K562 (cell line): ENCODE results near the gene ZNF778. TPM values are rescaled to one million over a fixed set of nuclear protein-coding genes. Genes with fewer than 3 reads are reported as not detected.

Experiments
- CTBP1 ChIP-seq: fragments of 450-650 bp; IDR thresholded peaks from 2 replicates; pipeline ENCODE4 v1.6.1; 2016; ENCODE audit warnings: borderline replicate concordance
- FOXJ3 ChIP-seq: sonication (generic); formaldehyde crosslinking; IDR thresholded peaks from 2 replicates; pipeline ENCODE4 v1.4.0; 2020; ENCODE audit warnings: mild to moderate bottlenecking, missing genetic modification reagents
- MAZ ChIP-seq, 2 experiments: fragments of 450-650 bp in 1 of 2; sonication (generic) in 1 of 2; formaldehyde crosslinking; IDR thresholded peaks in 1 of 2; conservative IDR thresholded peaks in 1 of 2; 2 replicates each; pipeline versions ENCODE4 v1.4.0 to v1.5.0; 2020; ENCODE audit warnings: mild to moderate bottlenecking in 1 of 2, missing genetic modification reagents in 1 of 2
- SIN3A ChIP-seq, 2 experiments: fragments of 150-350 bp in 1 of 2; IDR thresholded peaks; 2 replicates each; pipeline ENCODE4 v1.6.1; 2011 to 2016; ENCODE audit warnings: borderline replicate concordance in 2 of 2, low read depth in 2 of 2, low read length in 2 of 2, mild to moderate bottlenecking in 2 of 2, moderate library complexity in 2 of 2; ENCODE audit not compliant: control insufficient read depth in 1 of 2
- TCF7 ChIP-seq: sonication (generic); IDR thresholded peaks from 2 replicates; pipeline ENCODE4 v1.6.1; 2016; ENCODE audit warnings: antibody characterized with exemption, borderline replicate concordance
- ZBTB1 ChIP-seq: sonication (generic); formaldehyde crosslinking; IDR thresholded peaks from 2 replicates; pipeline ENCODE4 v1.8.1; 2023; ENCODE audit warnings: missing genetic modification reagents, low read depth, mild to moderate bottlenecking, borderline replicate concordance
- ZNF12 ChIP-seq: sonication (generic); formaldehyde crosslinking; IDR thresholded peaks from 2 replicates; pipeline ENCODE4 v1.4.0; 2020; ENCODE audit warnings: mild to moderate bottlenecking, missing genetic modification reagents
- polyA plus RNA-seq, 8 experiments: library from polyadenylated mRNA; depleted of rRNA in 4 of 8; stranded (reverse) in 5 of 8; unstranded in 3 of 8; fragments of >200 nt; fragmentation: Nextera tagmentation in 2 of 8; fragmentation: Illumina TruSeq in 1 of 8; extraction: Ambion mirVana in 2 of 8; extraction: Trizol in 1 of 8; gene quantifications; 2 replicates each; pipeline versions ENCODE4 v1.2.1 to v1.2.3, GENCODE V29; 2011 to 2014; ENCODE audit warnings: inconsistent platforms in 1 of 8, missing spikeins in 1 of 8
- total RNA-seq, 7 experiments: library from RNA; depleted of rRNA in 6 of 7; stranded (reverse); fragments of >200 nt in 6 of 7; fragmentation: Illumina TruSeq in 2 of 7; extraction: Trizol in 2 of 7; gene quantifications; 2 replicates each; pipeline versions ENCODE4 v1.2.1 to v1.2.3, GENCODE V29; 2011 to 2021; ENCODE audit warnings: low replicate concordance in 1 of 7
- TF ChIP-seq, protein P1 (sequence below): fragments of 250-450 bp; sonication (Bioruptor Pico); IDR thresholded peaks from 2 replicates; pipeline ENCODE4 v1.4.0; 2020
- TF ChIP-seq, protein P2 (sequence below): sonication (generic); formaldehyde crosslinking; IDR thresholded peaks from 2 replicates; pipeline ENCODE4 v1.8.0; 2022; ENCODE audit warnings: mild to moderate bottlenecking, missing genetic modification reagents
- TF ChIP-seq, protein P3 (sequence below): IDR thresholded peaks from 3 replicates; pipeline ENCODE4 v1.6.1; 2011; ENCODE audit warnings: borderline replicate concordance, mild to moderate bottlenecking; ENCODE audit not compliant: insufficient read length, insufficient read depth
- TF ChIP-seq, protein P4 (sequence below): sonication (generic); formaldehyde crosslinking; IDR thresholded peaks from 2 replicates; pipeline ENCODE4 v1.8.0; 2022; ENCODE audit warnings: missing genetic modification reagents, mild to moderate bottlenecking, borderline replicate concordance

ZNF778 gene
- total and polyA plus RNA-seq, 9 of the 15 experiments (the other 6 are each of a cell fraction or from before 2014, with no cell fraction given), result 0.70 to 60.6 (median 7.5) TPM

DNA sequence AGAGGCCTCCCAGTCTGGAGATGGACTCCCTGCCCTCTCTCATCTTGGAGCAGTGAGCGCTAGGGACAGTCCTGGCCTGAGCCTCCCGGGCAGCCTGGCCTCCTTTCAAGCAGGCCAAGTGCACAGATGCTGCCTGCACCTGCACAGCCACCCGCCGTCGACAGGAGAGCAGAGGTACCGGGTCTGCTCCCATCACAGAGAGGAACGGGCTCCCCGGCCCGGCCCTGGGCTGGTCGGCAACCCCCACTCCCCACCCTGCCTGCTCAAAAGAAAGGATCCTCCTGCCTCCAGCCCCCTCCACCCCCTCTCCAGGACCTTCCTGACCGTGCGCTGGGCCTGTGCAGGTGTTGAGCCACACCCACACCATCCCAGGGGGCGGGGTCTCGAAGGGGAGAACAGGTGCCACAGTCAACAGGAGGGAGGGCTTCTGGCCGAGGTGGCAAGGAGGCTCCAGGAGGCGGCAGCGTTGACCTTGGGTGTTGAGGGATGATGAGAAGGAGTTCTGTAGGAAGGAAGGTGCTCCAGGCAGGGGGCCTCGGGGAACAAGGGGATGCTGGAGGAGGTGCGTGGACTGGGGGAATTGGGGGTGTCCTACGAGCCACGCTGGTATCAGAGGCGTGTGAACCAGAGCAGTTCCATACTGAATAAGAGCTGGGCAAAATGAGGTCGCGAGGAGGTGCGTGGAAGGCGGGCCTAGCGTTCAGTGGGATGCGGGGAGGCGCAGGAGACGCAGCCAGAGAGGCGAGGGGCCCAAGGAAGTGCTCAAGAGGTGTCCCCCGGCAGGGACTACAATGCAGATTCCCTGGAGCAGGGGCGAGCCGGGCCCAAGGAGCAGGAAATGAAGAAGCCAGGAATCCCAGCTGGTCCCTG lies 46.9 kb upstream of the ZNF778 start (continued):
- TF ChIP-seq, protein P1, sequence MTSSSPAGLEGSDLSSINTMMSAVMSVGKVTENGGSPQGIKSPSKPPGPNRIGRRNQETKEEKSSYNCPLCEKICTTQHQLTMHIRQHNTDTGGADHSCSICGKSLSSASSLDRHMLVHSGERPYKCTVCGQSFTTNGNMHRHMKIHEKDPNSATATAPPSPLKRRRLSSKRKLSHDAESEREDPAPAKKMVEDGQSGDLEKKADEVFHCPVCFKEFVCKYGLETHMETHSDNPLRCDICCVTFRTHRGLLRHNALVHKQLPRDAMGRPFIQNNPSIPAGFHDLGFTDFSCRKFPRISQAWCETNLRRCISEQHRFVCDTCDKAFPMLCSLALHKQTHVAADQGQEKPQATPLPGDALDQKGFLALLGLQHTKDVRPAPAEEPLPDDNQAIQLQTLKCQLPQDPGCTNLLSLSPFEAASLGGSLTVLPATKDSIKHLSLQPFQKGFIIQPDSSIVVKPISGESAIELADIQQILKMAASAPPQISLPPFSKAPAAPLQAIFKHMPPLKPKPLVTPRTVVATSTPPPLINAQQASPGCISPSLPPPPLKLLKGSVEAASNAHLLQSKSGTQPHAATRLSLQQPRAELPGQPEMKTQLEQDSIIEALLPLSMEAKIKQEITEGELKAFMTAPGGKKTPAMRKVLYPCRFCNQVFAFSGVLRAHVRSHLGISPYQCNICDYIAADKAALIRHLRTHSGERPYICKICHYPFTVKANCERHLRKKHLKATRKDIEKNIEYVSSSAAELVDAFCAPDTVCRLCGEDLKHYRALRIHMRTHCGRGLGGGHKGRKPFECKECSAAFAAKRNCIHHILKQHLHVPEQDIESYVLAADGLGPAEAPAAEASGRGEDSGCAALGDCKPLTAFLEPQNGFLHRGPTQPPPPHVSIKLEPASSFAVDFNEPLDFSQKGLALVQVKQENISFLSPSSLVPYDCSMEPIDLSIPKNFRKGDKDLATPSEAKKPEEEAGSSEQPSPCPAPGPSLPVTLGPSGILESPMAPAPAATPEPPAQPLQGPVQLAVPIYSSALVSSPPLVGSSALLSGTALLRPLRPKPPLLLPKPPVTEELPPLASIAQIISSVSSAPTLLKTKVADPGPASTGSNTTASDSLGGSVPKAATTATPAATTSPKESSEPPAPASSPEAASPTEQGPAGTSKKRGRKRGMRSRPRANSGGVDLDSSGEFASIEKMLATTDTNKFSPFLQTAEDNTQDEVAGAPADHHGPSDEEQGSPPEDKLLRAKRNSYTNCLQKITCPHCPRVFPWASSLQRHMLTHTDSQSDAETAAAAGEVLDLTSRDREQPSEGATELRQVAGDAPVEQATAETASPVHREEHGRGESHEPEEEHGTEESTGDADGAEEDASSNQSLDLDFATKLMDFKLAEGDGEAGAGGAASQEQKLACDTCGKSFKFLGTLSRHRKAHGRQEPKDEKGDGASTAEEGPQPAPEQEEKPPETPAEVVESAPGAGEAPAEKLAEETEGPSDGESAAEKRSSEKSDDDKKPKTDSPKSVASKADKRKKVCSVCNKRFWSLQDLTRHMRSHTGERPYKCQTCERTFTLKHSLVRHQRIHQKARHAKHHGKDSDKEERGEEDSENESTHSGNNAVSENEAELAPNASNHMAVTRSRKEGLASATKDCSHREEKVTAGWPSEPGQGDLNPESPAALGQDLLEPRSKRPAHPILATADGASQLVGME (CRISPR knock-in tag), result no peak
- peak; percentile 33; the same call in 1 of the 2 replicates for TF ChIP-seq CTBP1
- TF ChIP-seq, protein P2, sequence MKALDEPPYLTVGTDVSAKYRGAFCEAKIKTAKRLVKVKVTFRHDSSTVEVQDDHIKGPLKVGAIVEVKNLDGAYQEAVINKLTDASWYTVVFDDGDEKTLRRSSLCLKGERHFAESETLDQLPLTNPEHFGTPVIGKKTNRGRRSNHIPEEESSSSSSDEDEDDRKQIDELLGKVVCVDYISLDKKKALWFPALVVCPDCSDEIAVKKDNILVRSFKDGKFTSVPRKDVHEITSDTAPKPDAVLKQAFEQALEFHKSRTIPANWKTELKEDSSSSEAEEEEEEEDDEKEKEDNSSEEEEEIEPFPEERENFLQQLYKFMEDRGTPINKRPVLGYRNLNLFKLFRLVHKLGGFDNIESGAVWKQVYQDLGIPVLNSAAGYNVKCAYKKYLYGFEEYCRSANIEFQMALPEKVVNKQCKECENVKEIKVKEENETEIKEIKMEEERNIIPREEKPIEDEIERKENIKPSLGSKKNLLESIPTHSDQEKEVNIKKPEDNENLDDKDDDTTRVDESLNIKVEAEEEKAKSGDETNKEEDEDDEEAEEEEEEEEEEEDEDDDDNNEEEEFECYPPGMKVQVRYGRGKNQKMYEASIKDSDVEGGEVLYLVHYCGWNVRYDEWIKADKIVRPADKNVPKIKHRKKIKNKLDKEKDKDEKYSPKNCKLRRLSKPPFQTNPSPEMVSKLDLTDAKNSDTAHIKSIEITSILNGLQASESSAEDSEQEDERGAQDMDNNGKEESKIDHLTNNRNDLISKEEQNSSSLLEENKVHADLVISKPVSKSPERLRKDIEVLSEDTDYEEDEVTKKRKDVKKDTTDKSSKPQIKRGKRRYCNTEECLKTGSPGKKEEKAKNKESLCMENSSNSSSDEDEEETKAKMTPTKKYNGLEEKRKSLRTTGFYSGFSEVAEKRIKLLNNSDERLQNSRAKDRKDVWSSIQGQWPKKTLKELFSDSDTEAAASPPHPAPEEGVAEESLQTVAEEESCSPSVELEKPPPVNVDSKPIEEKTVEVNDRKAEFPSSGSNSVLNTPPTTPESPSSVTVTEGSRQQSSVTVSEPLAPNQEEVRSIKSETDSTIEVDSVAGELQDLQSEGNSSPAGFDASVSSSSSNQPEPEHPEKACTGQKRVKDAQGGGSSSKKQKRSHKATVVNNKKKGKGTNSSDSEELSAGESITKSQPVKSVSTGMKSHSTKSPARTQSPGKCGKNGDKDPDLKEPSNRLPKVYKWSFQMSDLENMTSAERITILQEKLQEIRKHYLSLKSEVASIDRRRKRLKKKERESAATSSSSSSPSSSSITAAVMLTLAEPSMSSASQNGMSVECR (CRISPR knock-in tag), result peak; percentile 28; the same call in 1 of the 2 replicates
- TF ChIP-seq, protein P3, sequence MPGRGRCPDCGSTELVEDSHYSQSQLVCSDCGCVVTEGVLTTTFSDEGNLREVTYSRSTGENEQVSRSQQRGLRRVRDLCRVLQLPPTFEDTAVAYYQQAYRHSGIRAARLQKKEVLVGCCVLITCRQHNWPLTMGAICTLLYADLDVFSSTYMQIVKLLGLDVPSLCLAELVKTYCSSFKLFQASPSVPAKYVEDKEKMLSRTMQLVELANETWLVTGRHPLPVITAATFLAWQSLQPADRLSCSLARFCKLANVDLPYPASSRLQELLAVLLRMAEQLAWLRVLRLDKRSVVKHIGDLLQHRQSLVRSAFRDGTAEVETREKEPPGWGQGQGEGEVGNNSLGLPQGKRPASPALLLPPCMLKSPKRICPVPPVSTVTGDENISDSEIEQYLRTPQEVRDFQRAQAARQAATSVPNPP, result no peak
- TF ChIP-seq TCF7, result no peak
- TF ChIP-seq SIN3A (IDR thresholded peaks at IDR 0.05; ENCODE audit: borderline replicate concordance in 2 of 2, control insufficient read depth in 1 of 2, low read depth in 2 of 2, low read length in 2 of 2), result no peak
- TF ChIP-seq ZBTB1 (CRISPR knock-in tag), result no peak
- TF ChIP-seq, protein P4, sequence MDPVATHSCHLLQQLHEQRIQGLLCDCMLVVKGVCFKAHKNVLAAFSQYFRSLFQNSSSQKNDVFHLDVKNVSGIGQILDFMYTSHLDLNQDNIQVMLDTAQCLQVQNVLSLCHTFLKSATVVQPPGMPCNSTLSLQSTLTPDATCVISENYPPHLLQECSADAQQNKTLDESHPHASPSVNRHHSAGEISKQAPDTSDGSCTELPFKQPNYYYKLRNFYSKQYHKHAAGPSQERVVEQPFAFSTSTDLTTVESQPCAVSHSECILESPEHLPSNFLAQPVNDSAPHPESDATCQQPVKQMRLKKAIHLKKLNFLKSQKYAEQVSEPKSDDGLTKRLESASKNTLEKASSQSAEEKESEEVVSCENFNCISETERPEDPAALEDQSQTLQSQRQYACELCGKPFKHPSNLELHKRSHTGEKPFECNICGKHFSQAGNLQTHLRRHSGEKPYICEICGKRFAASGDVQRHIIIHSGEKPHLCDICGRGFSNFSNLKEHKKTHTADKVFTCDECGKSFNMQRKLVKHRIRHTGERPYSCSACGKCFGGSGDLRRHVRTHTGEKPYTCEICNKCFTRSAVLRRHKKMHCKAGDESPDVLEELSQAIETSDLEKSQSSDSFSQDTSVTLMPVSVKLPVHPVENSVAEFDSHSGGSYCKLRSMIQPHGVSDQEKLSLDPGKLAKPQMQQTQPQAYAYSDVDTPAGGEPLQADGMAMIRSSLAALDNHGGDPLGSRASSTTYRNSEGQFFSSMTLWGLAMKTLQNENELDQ (CRISPR knock-in tag), result no peak
- TF ChIP-seq MAZ (CRISPR knock-in tag; conservative IDR thresholded peaks at IDR 0.05 in 1 of 2, IDR thresholded peaks at IDR 0.05 in 1 of 2), result peak in 1 of 2 experiments; percentile 20; a peak in 1 of 4 replicates
- TF ChIP-seq FOXJ3 (CRISPR knock-in tag), result no peak
- TF ChIP-seq ZNF12, result no peak
